Spleen (tissue), 11 donors: ENCODE results near the gene HOMEZ. TPM values are rescaled to one million over a fixed set of nuclear protein-coding genes. Genes with fewer than 3 reads are reported as not detected.
A peak's percentile ranks its signal among the peaks of the same experiment; 100 is the strongest.
"Not testable (repeated sequence)": the region's sequence is repeated elsewhere in the genome, so short reads cannot be mapped to it uniquely, and the experiment has no call there.

Experiments
- DNase-seq: peaks from one replicate; pipeline ENCODE4 v3.0.0-alpha.2; 2020
- H3K27ac ChIP-seq, 8 donors: fragments of 200-600 bp; sonication (generic) in 7 of 8; 1 replicate in 4 of 8; 2 replicates in 4 of 8; pipeline versions ENCODE4 v1.5.0 to v1.8.0; 2016 to 2021; ENCODE audit warnings: inconsistent platforms in 4 of 8, mild to moderate bottlenecking in 4 of 8, moderate library complexity in 1 of 8
- H3K27me3 ChIP-seq, 7 donors: fragments of 200-600 bp; sonication (generic) in 6 of 7; replicated peaks in 1 of 7; 1 replicate in 4 of 7; 2 replicates in 3 of 7; pipeline versions ENCODE4 v1.5.0 to v1.8.0; 2016 to 2021; ENCODE audit warnings: inconsistent platforms in 3 of 7, mild to moderate bottlenecking in 1 of 7
- H3K36me3 ChIP-seq, 6 donors: fragments of 200-600 bp; sonication (generic) in 5 of 6; 1 replicate in 4 of 6; 2 replicates in 2 of 6; pipeline versions ENCODE4 v1.5.0 to v1.8.0; 2016 to 2021; ENCODE audit warnings: inconsistent platforms in 2 of 6
- H3K4me1 ChIP-seq, 6 donors: fragments of 200-600 bp; sonication (generic) in 5 of 6; 1 replicate in 3 of 6; 2 replicates in 3 of 6; pipeline versions ENCODE4 v1.5.0 to v1.8.0; 2016 to 2021; ENCODE audit warnings: inconsistent platforms in 3 of 6
- H3K4me3 ChIP-seq, 8 donors: fragments of 200-600 bp; sonication (generic) in 7 of 8; 1 replicate in 4 of 8; 2 replicates in 4 of 8; pipeline versions ENCODE4 v1.5.0 to v1.8.0; 2016 to 2021; ENCODE audit warnings: inconsistent platforms in 4 of 8, mild to moderate bottlenecking in 4 of 8, moderate library complexity in 2 of 8
- H3K9me3 ChIP-seq, 8 donors: fragments of 200-600 bp; sonication (generic) in 7 of 8; 1 replicate in 4 of 8; 2 replicates in 4 of 8; pipeline versions ENCODE4 v1.5.0 to v1.8.0; 2016 to 2021; ENCODE audit warnings: inconsistent platforms in 4 of 8
- CTCF ChIP-seq, 11 experiments: fragments of 200-600 bp in 7 of 11; fragments of 450-650 bp in 4 of 11; sonication (generic) in 4 of 11; IDR thresholded peaks in 8 of 11; conservative IDR thresholded peaks in 3 of 11; 1 replicate in 7 of 11; 2 replicates in 4 of 11; pipeline versions ENCODE4 v1.4.0 to v1.8.0; 2016 to 2021; ENCODE audit warnings: antibody characterized with exemption in 11 of 11, inconsistent platforms in 4 of 11, mild to moderate bottlenecking in 1 of 11
- POLR2A ChIP-seq, 3 donors: fragments of 450-650 bp; IDR thresholded peaks; one replicate each; pipeline ENCODE4 v1.5.1; 2017; ENCODE audit warnings: antibody characterized with exemption in 3 of 3, mild to moderate bottlenecking in 1 of 3
- POLR2AphosphoS5 ChIP-seq, 3 donors: sonication (generic); formaldehyde crosslinking; IDR thresholded peaks; one replicate each; pipeline ENCODE4 v1.5.1; 2017; ENCODE audit warnings: antibody characterized with exemption in 3 of 3
- WGBS, 5 donors: extraction: QIAGEN DNeasy Blood & Tissue Kit in 3 of 5; methylation state at CpG; one replicate each; pipeline versions ENCODE4 v1.1.5 to v1.1.7; 2013 to 2018; 5-methylcytosine and 5-hydroxymethylcytosine counted together
- intact Hi-C: fragments of 100-400 bp; cut with DNase I; formaldehyde crosslinking; loops from one replicate; pipeline ENCODE4 v1.15.0; 2023; ENCODE audit warnings: low total_unique reads
- polyA plus RNA-seq, 3 donors: library from polyadenylated mRNA; stranded (reverse); fragments of 200-250 nt; gene quantifications; one replicate each; pipeline ENCODE4 v1.2.1, GENCODE V29; 2013
- total RNA-seq, 7 donors: library from RNA; depleted of rRNA in 3 of 7; stranded (reverse); fragments of >200 nt in 3 of 7; fragmentation: NEBNext Ultra II Directional in 4 of 7; extraction: Animal tissue kit (Norgen Biotek cat#: 25700) in 4 of 7; gene quantifications; one replicate each; pipeline versions ENCODE4 v1.1.0 to v1.2.1, GENCODE V29; 2016 to 2021
- donor health status: healthy with polysubstance abuse.
- donor health status: DM: no; HTN: no; CAD: no; lungs with moderate emphysema.
- donor health status: DM: no; HTN: no; CAD: no.
- donor health status: Bipolar disorder and iron deficiency.
- donor health status: healthy.
- donor health status: DM: no; HTN: no; CAD: no.
- donor health status: DM: yes; HTN: yes; CAD: no.

HOMEZ gene
- total and polyA plus RNA-seq, 10 donors: 3.1 to 13.0 (median 8.5) TPM

- DNase-seq: no peak
- peaks cover 8 to 43% (median 28%) of the 10 kb centered on the region in 6 donors for H3K36me3 ChIP-seq
- H3K9me3 ChIP-seq: no peaks in the 10 kb centered on the region
- H3K4me1 ChIP-seq: peaks cover 15 to 37% (median 25%) of the 10 kb centered on the region in 6 donors
- no peaks in the 10 kb centered on the region for H3K27me3 ChIP-seq
- intact Hi-C loops: loop anchor here (5.0 to 10.0 kb wide), 3 partner anchors 51 to 238 kb away; partner anchors contain the start of genes AP1G2, CMTM5 and NGDN
- TF ChIP-seq POLR2A (IDR thresholded peaks at IDR 0.05) (no peak), CTCF (IDR thresholded peaks at IDR 0.05 in 8 of 11, conservative IDR thresholded peaks at IDR 0.05 in 3 of 11) (no peak), POLR2AphosphoS5 (IDR thresholded peaks at IDR 0.05) (peak in 2 of 3 donors; percentile 31)
- 83 to 90% (median 85%) methylated on average over 13 of the region's 13 CpGs for WGBS, 5 donors
- no peak overlapping the region for H3K27ac ChIP-seq
- no peak overlapping the region for H3K4me3 ChIP-seq
Measured at GRCh38 chr14:23326491-23327332, 40.8 kb upstream of the HOMEZ start.

GRCh38 chr14:23325746-23326145 lies 39.8 kb upstream of the HOMEZ start:
- Histone ChIP-seq H3K36me3 (peaks cover 8 to 43% (median 28%) of the 10 kb centered on the region in 6 donors), H3K4me1 (peaks cover 15 to 37% (median 25%) of the 10 kb centered on the region in 6 donors)
- DNase-seq, H3K9me3 ChIP-seq, H3K27ac ChIP-seq, H3K4me3 ChIP-seq, H3K27me3 ChIP-seq: not testable (repeated sequence)
- intact Hi-C loops: loop anchor here (5.0 to 10.0 kb wide), 3 partner anchors 52 to 239 kb away; partner anchors contain the start of genes AP1G2, CMTM5 and NGDN
- 89 to 97% (median 93%) methylated on average over 5 of the region's 5 CpGs for WGBS, 5 donors

- no peak overlapping the region for H3K27ac ChIP-seq
- TF ChIP-seq CTCF (IDR thresholded peaks at IDR 0.05 in 8 of 11, conservative IDR thresholded peaks at IDR 0.05 in 3 of 11) (no peak), POLR2AphosphoS5 (IDR thresholded peaks at IDR 0.05) (no peak), POLR2A (IDR thresholded peaks at IDR 0.05) (no peak)
- no peak overlapping the region for H3K4me3 ChIP-seq
- H3K27me3 ChIP-seq: no peaks in the 10 kb centered on the region
- H3K36me3 ChIP-seq: peaks cover 8 to 43% (median 28%) of the 10 kb centered on the region in 6 donors
- peaks cover 15 to 43% (median 30%) of the 10 kb centered on the region in 6 donors for H3K4me1 ChIP-seq
- 84 to 94% (median 90%) methylated on average over 7 of the region's 7 CpGs for WGBS, 5 donors
- intact Hi-C loops: loop anchor here (5.0 to 10.0 kb wide), 3 partner anchors 52 to 240 kb away; partner anchors contain the start of genes AP1G2, CMTM5 and NGDN
- no peak for DNase-seq
- H3K9me3 ChIP-seq: no peaks in the 10 kb centered on the region
Measured at GRCh38 chr14:23324993-23325392, 39.1 kb upstream of the HOMEZ start.

DNA sequence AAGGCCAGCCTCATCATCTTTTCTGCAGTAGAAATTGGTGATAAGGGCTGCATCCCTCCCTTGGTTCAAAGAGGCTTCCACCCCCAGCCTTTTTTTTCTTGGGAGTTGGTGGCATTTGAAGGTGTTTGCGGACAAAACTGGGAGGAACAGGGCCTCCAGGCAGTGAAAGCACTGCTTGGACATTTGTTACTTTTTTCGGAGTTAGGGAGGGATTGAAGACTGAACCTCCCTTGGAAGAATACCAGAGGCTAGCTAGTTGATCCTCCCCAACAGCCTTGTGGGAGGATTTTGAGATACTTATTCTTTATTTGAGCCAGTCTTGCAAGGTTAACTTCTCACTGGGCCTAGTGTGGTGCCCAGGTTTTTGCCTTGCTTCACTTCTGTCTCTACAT lies 38.5 kb upstream of the HOMEZ start:
- no peak overlapping the region for H3K27ac ChIP-seq
- TF ChIP-seq CTCF (IDR thresholded peaks at IDR 0.05 in 8 of 11, conservative IDR thresholded peaks at IDR 0.05 in 3 of 11) (no peak), POLR2A (IDR thresholded peaks at IDR 0.05) (no peak), POLR2AphosphoS5 (IDR thresholded peaks at IDR 0.05) (no peak)
- no peak overlapping the region for H3K4me3 ChIP-seq
- no peak for DNase-seq
- 82 to 94% (median 86%) methylated on average over 2 of the region's 2 CpGs for WGBS, 5 donors
- intact Hi-C loops: loop anchor here (10.0 kb wide), 2 partner anchors 140 to 240 kb away; partner anchors contain the start of genes AP1G2 and NGDN
- H3K9me3 ChIP-seq: no peaks in the 10 kb centered on the region
- peaks cover 15 to 45% (median 31%) of the 10 kb centered on the region in 6 donors for H3K4me1 ChIP-seq
- H3K36me3 ChIP-seq: peaks cover 8 to 43% (median 28%) of the 10 kb centered on the region in 6 donors
- H3K27me3 ChIP-seq: no peaks in the 10 kb centered on the region
